Psoas muscle (tissue), 8 donors: ENCODE results near the gene MSANTD7. TPM values are rescaled to one million over a fixed set of nuclear protein-coding genes. Genes with fewer than 3 reads are reported as not detected.
A peak's percentile ranks its signal among the peaks of the same experiment; 100 is the strongest.

Experiments used
- ATAC-seq, 4 donors: fragments of 200-7000 bp; cut with Tn5 transposase; one replicate each; pipeline ENCODE4 v1.9.1; 2020; ENCODE audit warnings: moderate library complexity in 3 of 4, mild to moderate bottlenecking in 2 of 4
- DNase-seq, 2 donors: peaks; one replicate each; pipeline ENCODE4 v3.0.0-alpha.2; 2020
- H3K27ac ChIP-seq: fragments of 200-600 bp; one replicate; pipeline ENCODE4 v1.8.0; 2022
- H3K27me3 ChIP-seq, 3 donors: fragments of 200-600 bp in 1 of 3; one replicate each; pipeline versions ENCODE4 v1.6.1 to v1.8.0; 2013 to 2022; ENCODE audit warnings: low read length in 2 of 3, mild to moderate bottlenecking in 2 of 3, moderate library complexity in 1 of 3; ENCODE audit not compliant: insufficient read depth in 3 of 3
- H3K36me3 ChIP-seq, 2 donors: fragments of 200-600 bp in 1 of 2; one replicate each; pipeline versions ENCODE4 v1.6.1 to v1.8.0; 2013 to 2022; ENCODE audit warnings: low read depth in 1 of 2, mild to moderate bottlenecking in 1 of 2, moderate library complexity in 1 of 2; ENCODE audit not compliant: insufficient read depth in 1 of 2
- H3K4me1 ChIP-seq: fragments of 200-600 bp; one replicate; pipeline ENCODE4 v1.8.0; 2022
- H3K4me3 ChIP-seq: fragments of 200-600 bp; one replicate; pipeline ENCODE4 v1.8.0; 2022; ENCODE audit warnings: mild to moderate bottlenecking
- H3K9me3 ChIP-seq: fragments of 200-600 bp; one replicate; pipeline ENCODE4 v1.8.0; 2022
- CTCF ChIP-seq: fragments of 200-600 bp; IDR thresholded peaks from one replicate; pipeline ENCODE4 v1.8.0; 2022; ENCODE audit warnings: antibody characterized with exemption
- WGBS, 3 donors: extraction: QIAGEN DNeasy Blood & Tissue Kit; methylation state at CpG; one replicate each; pipeline versions ENCODE4 v1.1.6 to v1.1.7; 2013; 5-methylcytosine and 5-hydroxymethylcytosine counted together
- intact Hi-C, 2 donors: fragments of 100-400 bp; cut with DNase I; formaldehyde crosslinking; loops; one replicate each; pipeline versions ENCODE4 v1.11.0 to v1.14.2; 2022
- polyA plus RNA-seq, 3 donors: library from polyadenylated mRNA; stranded (reverse); fragments of 200-250 nt; gene quantifications; one replicate each; pipeline ENCODE4 v1.2.3, GENCODE V29; 2013
- total RNA-seq, 4 donors: library from RNA; stranded (reverse); fragmentation: NEBNext Ultra II Directional in 2 of 4; extraction: Animal tissue kit (Norgen Biotek cat#: 25700) in 2 of 4; gene quantifications; one replicate each; pipeline versions ENCODE4 v1.2.1 to v1.2.4, GENCODE V29; 2021 to 2023
- donor health status: healthy with polysubstance abuse.
- donor health status: DM: no; HTN: no; CAD: no; lungs with moderate emphysema.
- donor health status: Bipolar disorder and iron deficiency.
- donor health status: healthy.
- donor health status: DM: yes; HTN: yes; CAD: no.
- donor health status: DM: no; HTN: no; CAD: no.
- donor health status: DM: no; HTN: no; CAD: no.
- donor health status: DM: yes; HTN: yes; CAD: no.

Gene MSANTD7
- total and polyA plus RNA-seq, 7 donors = 3.4 to 9.7 (median 5.8) TPM

- ATAC-seq (no peak), DNase-seq (no peak)
- Histone ChIP-seq H3K27ac (no peak overlapping the region), H3K4me3 (no peak overlapping the region), H3K36me3 (peaks cover 0 to 52% of the 10 kb centered on the region in 2 donors), H3K4me1 (no peaks in the 10 kb centered on the region), H3K27me3 (no peaks in the 10 kb centered on the region), H3K9me3 (no peaks in the 10 kb centered on the region)
- peak; percentile 31 for TF ChIP-seq CTCF
- 46 to 56% (median 50%) methylated on average over 3 of the region's 3 CpGs for WGBS, 3 donors
- intact Hi-C loops = loop anchor here (5.0 to 10.0 kb wide), 2 partner anchors 281 to 318 kb away; no protein-coding TSS in a partner anchor
These were observed 15.0 kb upstream of the MSANTD7 start for GRCh38 chr10:14822879-14823755.

- intact Hi-C loops = loop anchor here (5.0 to 10.0 kb wide), 2 partner anchors 282 to 319 kb away; no protein-coding TSS in a partner anchor
- 81 to 90% (median 85%) methylated on average over 3 of the region's 3 CpGs for WGBS, 3 donors
These were observed 14.1 kb upstream of the MSANTD7 start for GRCh38 chr10:14823966-14824365.

GRCh38 chr10:14826076-14826829, 11.9 kb upstream of the MSANTD7 start:
- intact Hi-C loops = loop anchor here in 1 of 2 donors (10.0 kb wide), 1 partner anchor 321 kb away; no protein-coding TSS in a partner anchor

More at GRCh38 chr10:14823966-14824365, 14.1 kb upstream of the MSANTD7 start:
- ATAC-seq (no peak), DNase-seq (no peak)
- no peak for TF ChIP-seq CTCF
- no peaks in the 10 kb centered on the region for H3K4me1 ChIP-seq
- no peak overlapping the region for H3K4me3 ChIP-seq
- no peaks in the 10 kb centered on the region for H3K27me3 ChIP-seq
- no peaks in the 10 kb centered on the region for H3K9me3 ChIP-seq
- H3K27ac ChIP-seq = no peak overlapping the region
- peaks cover 0 to 52% of the 10 kb centered on the region in 2 donors for H3K36me3 ChIP-seq

GRCh38 chr10:14833106-14833505, 5.0 kb upstream of the MSANTD7 start:
- Histone ChIP-seq H3K27ac (no peak overlapping the region), H3K4me3 (no peak overlapping the region), H3K27me3 (no peaks in the 10 kb centered on the region), H3K4me1 (peaks cover 11% of the 10 kb centered on the region), H3K9me3 (no peaks in the 10 kb centered on the region), H3K36me3 (peaks cover 4 to 30% of the 10 kb centered on the region in 2 donors)
- DNase-seq (no peak), ATAC-seq (no peak)
- intact Hi-C loops = loop anchor here in 1 of 2 donors (10.0 kb wide), 1 partner anchor 332 kb away; the partner anchor contains the start of gene NMT2
- WGBS, 3 donors = 69 to 77% (median 74%) methylated on average over 3 of the region's 3 CpGs
- TF ChIP-seq CTCF = no peak

More at GRCh38 chr10:14826076-14826829, 11.9 kb upstream of the MSANTD7 start:
- no peak overlapping the region for H3K27ac ChIP-seq
- H3K36me3 ChIP-seq = peaks cover 0 to 38% of the 10 kb centered on the region in 2 donors
- 48 to 63% (median 50%) methylated on average over 1 of the region's 1 CpG for WGBS, 3 donors
- no peak for TF ChIP-seq CTCF
- H3K27me3 ChIP-seq = no peaks in the 10 kb centered on the region
- H3K9me3 ChIP-seq = no peaks in the 10 kb centered on the region
- no peak for ATAC-seq
- H3K4me1 ChIP-seq = no peaks in the 10 kb centered on the region
- H3K4me3 ChIP-seq = no peak overlapping the region
- no peak for DNase-seq
